HepG2 (cell line): ENCODE measurements around the gene FITM1. TPM values are rescaled to one million over a fixed set of nuclear protein-coding genes. Genes with fewer than 3 reads are reported as not detected.

ENCODE experiments used
- BRCA1 ChIP-seq: sonication (generic); formaldehyde crosslinking; IDR thresholded peaks from 2 replicates; pipeline ENCODE4 v1.4.0; 2020; ENCODE audit warnings: missing genetic modification reagents
- FOXM1 ChIP-seq: sonication (generic); formaldehyde crosslinking; IDR thresholded peaks from 2 replicates; pipeline ENCODE4 v1.5.0; 2020; ENCODE audit warnings: missing genetic modification reagents
- HNRNPH1 ChIP-seq: fragments of 200-400 bp; formaldehyde crosslinking; optimal IDR thresholded peaks from 2 replicates; pipeline ENCODE3; 2017; ENCODE audit warnings: mild to moderate bottlenecking, low read depth, low read length
- KAT8 ChIP-seq: IDR thresholded peaks from 2 replicates; pipeline ENCODE4 v1.6.1; 2016; ENCODE audit warnings: missing genetic modification reagents, missing compliant biosample characterization
- NRL ChIP-seq: sonication (generic); formaldehyde crosslinking; IDR thresholded peaks from 2 replicates; pipeline ENCODE4 v1.5.0; 2020; ENCODE audit warnings: missing genetic modification reagents, mild to moderate bottlenecking, moderate library complexity, borderline replicate concordance
- POLR2AphosphoS2 ChIP-seq: IDR thresholded peaks from 2 replicates; pipeline ENCODE4 v1.6.1; 2011; ENCODE audit warnings: low read depth, low read length, improper control_type of control experiment
- PRDM10 ChIP-seq: sonication (generic); formaldehyde crosslinking; IDR thresholded peaks from 2 replicates; pipeline ENCODE4 v1.4.0; 2020; ENCODE audit warnings: low read depth, missing genetic modification reagents
- SNAPC5 ChIP-seq: sonication (generic); formaldehyde crosslinking; IDR thresholded peaks from 2 replicates; pipeline ENCODE4 v1.8.1; 2023; ENCODE audit warnings: mild to moderate bottlenecking, missing genetic modification reagents, borderline replicate concordance
- USF2 ChIP-seq, 2 experiments: sonication (generic) in 1 of 2; formaldehyde crosslinking in 1 of 2; IDR thresholded peaks; 2 replicates each; pipeline versions ENCODE4 v1.5.1 to v1.6.1; 2011 to 2020; ENCODE audit warnings: borderline replicate concordance in 1 of 2, low read depth in 1 of 2, low read length in 1 of 2, mild to moderate bottlenecking in 1 of 2, missing genetic modification reagents in 1 of 2, moderate library complexity in 1 of 2
- ZNF256 ChIP-seq: sonication (generic); formaldehyde crosslinking; conservative IDR thresholded peaks from 2 replicates; pipeline ENCODE4 v1.4.0; 2020; ENCODE audit warnings: missing genetic modification reagents
- ZNF260 ChIP-seq: sonication (generic); formaldehyde crosslinking; IDR thresholded peaks from 2 replicates; pipeline ENCODE4 v1.4.0; 2020; ENCODE audit warnings: missing genetic modification reagents, low read depth, mild to moderate bottlenecking, borderline replicate concordance
- ZNF30 ChIP-seq: sonication (generic); formaldehyde crosslinking; IDR thresholded peaks from 2 replicates; pipeline ENCODE4 v1.5.0; 2020; ENCODE audit warnings: mild to moderate bottlenecking, missing genetic modification reagents
- ZNF329 ChIP-seq: sonication (generic); formaldehyde crosslinking; IDR thresholded peaks from 2 replicates; pipeline ENCODE4 v1.9.0; 2021; ENCODE audit warnings: low read depth, mild to moderate bottlenecking, missing genetic modification reagents
- polyA plus RNA-seq, 8 experiments: library from polyadenylated mRNA; depleted of rRNA in 3 of 8; stranded (reverse) in 7 of 8; unstranded in 1 of 8; fragments of >200 nt; fragmentation: Illumina TruSeq in 4 of 8; extraction: Trizol in 4 of 8; gene quantifications; 2 replicates each; pipeline versions ENCODE4 v1.2.1 to v1.2.3, GENCODE V29; 2011 to 2016; ENCODE audit warnings: low read depth in 4 of 8, missing spikeins in 1 of 8, mixed read lengths in 1 of 8; ENCODE audit not compliant: insufficient read depth in 1 of 8
- total RNA-seq, 5 experiments: library from RNA; depleted of rRNA; stranded (reverse); fragments of >200 nt; fragmentation: Illumina TruSeq; extraction: Trizol; gene quantifications; 2 replicates each; pipeline ENCODE4 v1.2.3, GENCODE V29; 2016; ENCODE audit warnings: low read depth in 1 of 5
- TF ChIP-seq, protein P1 (sequence below): sonication (generic); formaldehyde crosslinking; IDR thresholded peaks from 2 replicates; pipeline ENCODE4 v1.4.0; 2020; ENCODE audit warnings: missing genetic modification reagents
- TF ChIP-seq, protein P2 (sequence below): sonication (generic); formaldehyde crosslinking; IDR thresholded peaks from 2 replicates; pipeline ENCODE4 v1.5.1; 2020; ENCODE audit warnings: mild to moderate bottlenecking, missing genetic modification reagents, moderate library complexity

FITM1 gene
- total and polyA plus RNA-seq, 2 of the 13 experiments (the other 11 are each of a cell fraction or from before 2014, with no cell fraction given): 2.7 to 5.8 TPM

DNA sequence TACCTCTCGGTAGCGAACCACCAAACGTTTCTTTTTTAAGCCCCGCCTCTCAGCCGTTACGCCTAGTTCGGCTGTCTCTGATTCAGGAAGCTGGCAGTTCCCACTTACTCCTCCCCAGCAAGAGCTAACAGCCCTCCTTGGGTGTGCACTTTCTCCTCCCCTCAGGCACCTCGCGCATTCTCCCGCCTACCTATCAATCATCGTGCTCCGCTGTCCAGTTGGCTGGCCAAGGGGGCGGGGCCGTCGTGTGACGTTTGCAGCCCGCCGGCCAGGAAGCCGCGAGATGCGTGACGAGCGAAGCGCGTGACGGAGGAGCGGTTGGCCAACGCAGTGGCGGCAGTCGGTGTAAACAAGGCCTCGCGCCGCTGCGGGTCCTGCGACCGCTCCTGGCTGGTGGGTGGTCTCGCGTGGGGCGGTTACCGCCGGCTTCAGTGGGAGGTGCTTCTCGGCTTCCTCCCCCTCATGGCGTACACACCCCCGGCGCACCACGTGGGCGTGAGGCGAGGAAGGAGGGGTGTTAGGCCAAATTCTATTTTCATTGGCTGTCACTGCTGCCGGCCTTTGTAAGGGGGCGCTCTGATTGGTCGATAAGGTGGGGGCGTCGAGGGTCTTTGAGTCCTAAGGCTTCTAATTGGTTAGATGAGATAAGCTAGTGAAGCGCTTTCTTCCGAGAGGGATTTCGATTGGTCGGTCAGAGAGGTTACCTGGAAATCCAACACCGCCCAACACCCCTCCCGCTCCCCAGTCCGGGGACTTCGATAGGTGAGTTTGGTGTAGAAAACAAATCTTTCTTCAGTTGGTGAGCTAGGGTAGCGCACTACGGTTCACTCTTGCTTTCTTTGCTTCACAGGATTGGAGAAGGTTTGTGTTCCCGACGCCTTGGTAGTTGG, 15.7 kb upstream of the FITM1 start, which contains the start of the genes DCAF11 and NRL (continued):
- TF ChIP-seq, protein P1, sequence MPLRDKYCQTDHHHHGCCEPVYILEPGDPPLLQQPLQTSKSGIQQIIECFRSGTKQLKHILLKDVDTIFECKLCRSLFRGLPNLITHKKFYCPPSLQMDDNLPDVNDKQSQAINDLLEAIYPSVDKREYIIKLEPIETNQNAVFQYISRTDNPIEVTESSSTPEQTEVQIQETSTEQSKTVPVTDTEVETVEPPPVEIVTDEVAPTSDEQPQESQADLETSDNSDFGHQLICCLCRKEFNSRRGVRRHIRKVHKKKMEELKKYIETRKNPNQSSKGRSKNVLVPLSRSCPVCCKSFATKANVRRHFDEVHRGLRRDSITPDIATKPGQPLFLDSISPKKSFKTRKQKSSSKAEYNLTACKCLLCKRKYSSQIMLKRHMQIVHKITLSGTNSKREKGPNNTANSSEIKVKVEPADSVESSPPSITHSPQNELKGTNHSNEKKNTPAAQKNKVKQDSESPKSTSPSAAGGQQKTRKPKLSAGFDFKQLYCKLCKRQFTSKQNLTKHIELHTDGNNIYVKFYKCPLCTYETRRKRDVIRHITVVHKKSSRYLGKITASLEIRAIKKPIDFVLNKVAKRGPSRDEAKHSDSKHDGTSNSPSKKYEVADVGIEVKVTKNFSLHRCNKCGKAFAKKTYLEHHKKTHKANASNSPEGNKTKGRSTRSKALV (CRISPR knock-in tag): peak; percentile 90
- peak; percentile 57; the same call in 1 of the 2 replicates for TF ChIP-seq ZNF256 (CRISPR knock-in tag)
- TF ChIP-seq PRDM10 (CRISPR knock-in tag): peak; percentile 88
- TF ChIP-seq KAT8 (CRISPR knock-in tag): peak; percentile 82
- peak; percentile 94 for TF ChIP-seq USF2 (IDR thresholded peaks at IDR 0.05; ENCODE audit: low read depth, low read length)
- TF ChIP-seq USF2 (CRISPR knock-in tag; IDR thresholded peaks at IDR 0.05; ENCODE audit: borderline replicate concordance): peak; percentile 98
- TF ChIP-seq POLR2AphosphoS2: peak; percentile 87; the same call in 1 of the 2 replicates
- TF ChIP-seq HNRNPH1: peak; percentile 54
- TF ChIP-seq NRL (CRISPR knock-in tag): peak; percentile 98
- no peak for TF ChIP-seq ZNF260 (CRISPR knock-in tag)
- peak; percentile 82; the same call in 1 of the 2 replicates for TF ChIP-seq SNAPC5
- peak; percentile 26; the same call in 1 of the 2 replicates for TF ChIP-seq ZNF329 (CRISPR knock-in tag)
- no peak for TF ChIP-seq ZNF30
- TF ChIP-seq BRCA1 (CRISPR knock-in tag): peak; percentile 74; the same call in 1 of the 2 replicates
- peak; percentile 75; the same call in 1 of the 2 replicates for TF ChIP-seq FOXM1 (CRISPR knock-in tag)
- TF ChIP-seq, protein P2, sequence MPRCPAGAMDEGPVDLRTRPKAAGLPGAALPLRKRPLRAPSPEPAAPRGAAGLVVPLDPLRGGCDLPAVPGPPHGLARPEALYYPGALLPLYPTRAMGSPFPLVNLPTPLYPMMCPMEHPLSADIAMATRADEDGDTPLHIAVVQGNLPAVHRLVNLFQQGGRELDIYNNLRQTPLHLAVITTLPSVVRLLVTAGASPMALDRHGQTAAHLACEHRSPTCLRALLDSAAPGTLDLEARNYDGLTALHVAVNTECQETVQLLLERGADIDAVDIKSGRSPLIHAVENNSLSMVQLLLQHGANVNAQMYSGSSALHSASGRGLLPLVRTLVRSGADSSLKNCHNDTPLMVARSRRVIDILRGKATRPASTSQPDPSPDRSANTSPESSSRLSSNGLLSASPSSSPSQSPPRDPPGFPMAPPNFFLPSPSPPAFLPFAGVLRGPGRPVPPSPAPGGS (CRISPR knock-in tag): peak; percentile 98
